Stromal cell of bone marrow (primary cell): ENCODE measurements around the gene ANO7.

Experiments used
- DNase-seq: peaks from one replicate; pipeline ENCODE4 v3.0.0-alpha.2; 2012; ENCODE audit warnings: low read depth

The ANO7 gene

DNA sequence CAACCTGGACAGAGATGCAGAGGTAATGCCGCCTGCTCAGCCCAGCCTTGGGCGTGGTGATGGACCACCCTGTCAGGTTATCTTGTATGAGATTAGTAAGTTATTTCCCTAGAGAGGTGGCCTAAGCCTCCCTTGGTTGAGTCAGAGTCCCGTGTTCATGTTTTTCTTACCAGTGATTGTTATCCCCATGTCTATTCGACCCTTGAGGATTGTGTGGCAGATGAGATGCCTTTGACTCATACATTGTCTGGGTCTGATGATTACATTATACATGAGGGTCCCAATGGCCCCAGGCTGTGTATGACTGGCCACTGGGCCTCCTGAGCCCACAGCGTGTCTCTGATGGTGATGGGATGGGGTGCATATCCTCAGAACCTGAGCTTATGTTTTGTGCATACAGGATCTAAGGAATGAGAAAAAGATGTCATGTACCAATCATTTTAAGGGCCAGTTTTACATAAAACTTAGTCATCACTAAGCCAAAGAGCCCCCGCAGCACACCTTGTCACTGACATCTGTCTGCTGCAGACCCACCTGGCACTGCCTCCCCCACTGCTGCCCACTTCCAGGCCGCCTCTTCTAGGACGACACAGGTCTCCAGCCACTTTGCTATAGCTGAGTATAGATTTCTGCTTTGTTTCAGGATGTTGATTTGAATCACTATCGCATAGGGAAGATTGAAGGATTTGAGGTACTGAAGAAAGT lies 30.5 kb upstream of the ANO7 start:
- peak; percentile 44 for DNase-seq

DNA sequence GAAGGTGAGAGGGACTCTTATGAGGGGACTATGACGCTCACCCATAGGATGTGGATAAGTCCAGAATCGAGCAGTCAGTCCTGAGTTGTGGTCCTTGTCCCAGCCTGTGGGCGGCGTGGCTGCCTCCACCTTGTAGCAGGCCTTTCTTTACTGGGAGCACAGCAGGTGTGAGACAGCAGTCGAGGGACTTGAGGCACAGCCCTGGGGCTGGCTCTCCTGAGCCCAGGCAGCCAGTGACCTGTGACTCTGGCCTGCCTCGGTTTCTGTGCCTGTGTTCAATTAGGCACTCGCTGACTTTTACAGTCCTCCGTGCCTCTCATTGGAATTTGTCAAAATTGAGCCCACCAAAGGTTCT lies 30.0 kb upstream of the ANO7 start:
- no peak for DNase-seq

DNA sequence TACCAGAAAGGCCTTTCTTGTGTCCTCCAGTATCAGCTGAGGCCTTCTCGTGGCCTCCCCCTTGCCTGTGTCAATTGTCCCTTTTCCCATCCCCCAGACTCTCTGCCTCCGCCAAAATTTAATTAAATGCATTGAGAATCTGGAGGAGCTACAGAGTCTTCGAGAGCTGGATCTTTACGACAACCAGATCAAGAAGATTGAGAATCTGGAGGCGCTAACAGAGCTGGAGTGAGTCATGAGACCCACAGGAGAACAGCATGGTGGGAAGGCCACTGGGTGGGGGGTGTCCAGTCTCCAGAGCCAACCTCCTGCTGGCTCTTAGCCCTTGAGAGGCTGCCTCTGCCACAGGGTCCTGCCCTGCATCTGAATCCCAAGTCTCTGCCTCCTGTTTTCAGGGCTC lies 29.4 kb upstream of the ANO7 start:
- no peak for DNase-seq

DNA sequence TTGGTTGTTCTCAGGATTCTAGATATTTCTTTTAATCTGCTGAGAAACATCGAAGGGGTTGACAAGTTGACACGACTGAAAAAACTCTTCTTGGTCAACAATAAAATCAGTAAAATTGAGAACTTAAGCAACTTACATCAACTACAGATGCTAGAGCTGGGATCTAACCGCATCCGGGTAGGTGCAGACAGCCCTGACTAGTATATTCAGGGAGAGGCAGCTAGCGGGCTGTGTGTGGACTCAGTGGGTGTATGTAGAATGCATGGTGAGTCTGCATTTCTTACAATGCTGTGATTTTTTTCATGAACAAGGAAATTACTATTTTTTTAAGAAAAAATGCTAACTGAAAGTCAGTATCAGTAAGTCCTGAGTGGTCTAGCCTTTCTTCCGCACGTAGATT lies 28.2 kb upstream of the ANO7 start:
- DNase-seq, result no peak

DNA sequence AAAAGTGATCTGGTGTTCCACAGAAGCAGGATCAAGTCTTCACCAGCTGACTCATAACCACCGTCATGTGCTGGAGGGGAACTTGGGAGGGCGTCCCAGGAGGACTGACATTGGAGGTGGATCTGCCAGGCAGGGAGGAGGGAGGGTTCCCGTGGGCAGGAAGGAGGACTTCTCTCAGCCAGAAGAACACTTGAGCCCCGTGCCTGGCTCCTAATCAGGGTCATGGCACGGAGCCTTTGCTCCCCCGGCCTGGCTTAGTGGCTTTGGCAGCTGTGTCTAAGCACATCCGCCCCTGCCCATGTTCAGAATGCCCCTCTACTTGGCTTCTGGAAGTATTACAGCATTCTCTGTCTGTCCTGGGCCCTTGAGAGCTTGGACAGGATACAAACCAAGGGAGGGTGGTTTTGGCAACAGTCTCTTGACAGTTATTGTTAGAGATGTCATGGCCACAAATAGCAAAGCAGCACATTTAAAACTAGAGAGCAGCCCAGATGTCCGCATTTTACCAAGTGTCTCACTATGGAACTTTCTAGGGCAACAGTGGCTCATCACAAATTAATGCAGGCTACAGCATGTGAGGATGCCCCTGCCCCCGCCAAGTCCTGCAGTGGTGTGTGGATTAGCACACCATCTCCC lies 26.7 kb upstream of the ANO7 start:
- DNase-seq, result peak; percentile 95

DNA sequence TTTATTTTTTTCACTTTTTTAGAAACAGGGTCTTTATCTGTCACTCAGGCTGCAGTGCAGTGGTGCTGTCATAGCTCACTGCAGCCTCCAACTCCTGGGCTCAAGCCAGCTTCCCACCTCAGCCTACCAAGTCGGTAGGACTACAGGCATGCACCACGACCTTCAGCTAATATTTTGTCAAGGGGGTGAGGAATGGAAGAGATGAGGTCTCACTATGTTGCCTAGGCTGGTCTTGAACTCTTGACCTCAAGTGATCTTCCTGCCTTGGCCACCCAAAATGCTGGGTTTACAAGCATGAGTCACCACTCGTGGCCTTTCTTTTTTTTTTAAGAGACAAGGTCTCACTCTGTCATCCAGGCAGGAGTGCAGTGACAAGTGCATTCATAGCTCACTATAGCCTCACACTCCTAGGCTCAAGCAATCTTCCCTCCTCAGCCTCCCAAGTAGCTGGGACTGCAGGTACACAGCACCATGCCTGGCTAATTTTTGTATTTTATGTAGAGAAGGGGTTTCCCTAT lies 24.8 kb upstream of the ANO7 start:
- DNase-seq, result no peak

DNA sequence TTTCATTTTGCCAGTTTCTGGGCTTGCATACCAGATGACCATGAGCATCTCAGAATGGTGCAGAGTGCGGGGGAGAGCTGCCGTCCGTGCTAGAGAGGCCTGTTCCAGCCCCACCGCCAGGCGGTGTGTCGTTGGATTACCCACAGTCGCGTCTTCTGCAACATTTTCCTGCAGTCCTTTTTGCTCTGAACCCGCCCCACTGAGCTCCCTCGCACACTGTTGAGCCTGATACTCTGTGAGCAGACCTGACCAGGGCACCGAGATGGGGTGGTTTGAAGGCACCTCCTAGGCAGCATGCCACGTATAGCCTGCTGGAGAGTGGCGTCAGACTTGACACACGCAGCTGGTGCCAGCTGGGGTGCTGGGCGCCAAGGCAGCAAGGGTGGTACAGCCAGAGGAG lies 20.1 kb upstream of the ANO7 start:
- no peak for DNase-seq

DNA sequence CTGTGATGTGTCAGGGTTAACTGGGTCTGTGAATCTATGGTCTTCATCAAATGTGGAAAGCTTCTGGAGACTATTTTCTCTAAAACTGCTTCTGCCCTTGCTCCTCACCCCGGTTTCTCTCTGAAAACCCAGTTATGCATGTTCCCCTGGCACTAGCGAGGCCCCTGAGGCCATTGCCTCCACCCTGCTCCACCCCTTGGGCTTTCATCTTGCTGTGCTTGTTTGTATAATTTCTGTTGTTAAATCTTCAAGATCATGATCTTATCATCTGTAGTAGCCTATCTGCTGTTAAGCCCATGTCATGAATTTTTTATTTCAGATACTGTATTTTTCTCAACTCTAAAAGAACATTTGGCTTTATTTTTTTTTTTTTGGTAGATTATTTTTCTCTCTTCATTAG lies 14.9 kb upstream of the ANO7 start:
- no peak for DNase-seq

DNA sequence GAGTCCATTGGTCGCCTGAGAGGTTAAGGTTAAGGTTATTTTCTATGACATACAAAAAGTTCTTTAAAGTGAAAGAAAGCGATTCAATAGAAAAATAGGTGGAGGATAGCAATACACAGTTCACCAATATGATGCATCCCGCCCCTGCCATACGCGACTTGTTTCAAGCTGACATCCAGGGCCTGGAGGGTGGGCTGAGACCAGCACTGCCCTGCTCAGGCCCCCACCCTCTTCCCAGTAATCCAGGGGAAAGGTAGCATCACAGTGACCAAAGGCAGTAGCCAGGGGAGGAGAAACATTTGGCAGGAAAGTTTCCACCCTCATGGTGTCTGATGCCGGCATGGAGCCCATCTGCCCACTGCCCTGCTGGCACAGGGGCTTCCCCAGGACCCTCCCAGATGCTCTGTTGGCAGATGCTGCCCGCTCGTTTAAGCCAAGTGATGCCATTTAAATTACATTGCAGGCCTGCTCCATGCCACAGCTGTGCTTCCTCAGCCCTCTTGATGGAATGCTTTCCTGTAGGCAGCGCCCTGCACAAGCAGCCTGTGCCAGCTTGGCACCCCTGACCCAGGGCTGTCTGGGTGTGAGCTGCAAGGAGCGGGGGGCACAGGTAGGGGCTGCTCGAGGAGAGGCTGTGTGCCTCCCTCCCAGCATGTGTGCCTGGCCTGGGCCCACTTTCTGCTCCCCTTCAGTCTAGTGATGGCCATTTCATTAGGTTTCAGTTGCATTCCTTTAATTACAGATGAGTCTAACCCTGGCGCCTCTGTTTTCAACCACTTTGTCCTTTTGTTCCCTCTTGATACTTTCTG lies 10.7 kb upstream of the ANO7 start:
- DNase-seq, result no peak

DNA sequence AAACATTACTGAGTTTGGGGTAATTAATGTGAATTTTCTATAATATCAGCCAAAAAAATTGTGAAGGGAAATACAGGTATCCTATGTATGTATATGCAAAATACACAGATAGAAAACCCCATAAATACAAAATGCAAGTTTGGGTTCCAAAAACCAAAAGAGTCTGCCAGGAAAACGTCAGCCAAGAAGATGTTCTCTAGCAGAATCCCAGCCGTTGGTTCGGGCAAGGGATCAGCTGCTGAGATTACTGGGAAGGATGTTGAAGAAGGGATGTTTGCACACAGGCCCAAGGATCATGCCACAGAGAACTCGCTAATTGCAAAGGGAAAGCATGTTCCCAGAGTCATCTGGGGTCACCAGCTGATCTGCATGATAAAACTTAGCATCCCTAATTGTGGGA lies 9.5 kb upstream of the ANO7 start:
- no peak for DNase-seq

DNA sequence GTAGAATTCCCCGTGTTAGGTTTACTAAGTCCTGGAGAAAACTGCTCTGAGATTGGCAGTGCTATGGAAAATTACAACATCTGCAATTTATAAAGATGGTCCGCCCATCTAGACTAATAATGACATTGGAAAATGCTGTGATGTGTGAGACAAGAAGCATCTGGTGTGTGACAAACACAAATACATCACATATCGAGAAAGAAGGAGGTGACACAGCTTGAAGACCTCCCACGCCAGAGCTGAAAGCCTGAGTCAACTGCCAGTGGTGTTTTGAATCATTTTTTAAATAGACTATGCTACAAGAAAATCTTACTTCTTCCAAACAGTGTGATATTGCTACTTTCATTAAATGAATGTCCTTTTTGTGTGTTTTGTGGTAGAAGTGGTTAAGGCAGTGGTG lies 8.6 kb upstream of the ANO7 start:
- DNase-seq, result no peak

DNA sequence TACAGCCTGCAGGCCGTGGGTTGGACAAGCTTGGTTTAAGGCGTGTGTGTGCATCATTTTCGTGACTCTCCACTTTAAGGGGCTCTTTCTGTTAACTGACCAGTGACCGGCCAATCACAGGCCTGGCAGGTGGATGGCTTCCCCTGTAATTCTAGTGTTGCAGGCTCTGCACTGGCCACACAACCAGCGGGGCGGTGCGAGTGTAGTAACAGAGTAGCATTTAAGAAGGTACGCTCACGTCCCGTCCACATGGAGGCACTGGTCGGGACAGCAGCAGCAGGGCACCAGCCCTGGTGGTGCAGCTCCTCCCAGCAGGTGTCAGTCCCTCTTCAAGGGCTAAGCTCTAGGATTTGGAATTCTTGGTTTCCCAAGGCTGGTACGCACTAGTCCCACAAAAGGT lies 8.0 kb upstream of the ANO7 start:
- no peak for DNase-seq

DNA sequence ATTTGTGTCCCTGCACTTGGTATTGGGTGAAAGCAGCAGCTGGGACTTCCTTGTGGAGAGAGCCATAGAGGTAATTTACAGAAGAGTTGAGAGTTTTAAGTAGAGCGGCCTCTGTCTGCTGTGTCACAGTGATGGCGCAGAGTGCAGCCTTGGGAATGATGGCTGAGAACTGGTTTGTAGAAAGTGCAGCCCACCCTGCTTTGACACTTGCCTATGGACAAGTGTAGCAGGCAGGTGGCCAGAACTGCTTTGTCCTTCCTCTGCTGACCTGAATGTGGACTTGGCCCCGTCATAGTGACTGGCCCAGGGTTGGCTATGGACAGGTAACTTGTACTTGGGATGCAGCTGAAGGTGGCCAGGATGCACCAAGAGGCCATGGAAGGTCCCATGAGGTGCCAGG lies 6.4 kb upstream of the ANO7 start:
- DNase-seq, result no peak

DNA sequence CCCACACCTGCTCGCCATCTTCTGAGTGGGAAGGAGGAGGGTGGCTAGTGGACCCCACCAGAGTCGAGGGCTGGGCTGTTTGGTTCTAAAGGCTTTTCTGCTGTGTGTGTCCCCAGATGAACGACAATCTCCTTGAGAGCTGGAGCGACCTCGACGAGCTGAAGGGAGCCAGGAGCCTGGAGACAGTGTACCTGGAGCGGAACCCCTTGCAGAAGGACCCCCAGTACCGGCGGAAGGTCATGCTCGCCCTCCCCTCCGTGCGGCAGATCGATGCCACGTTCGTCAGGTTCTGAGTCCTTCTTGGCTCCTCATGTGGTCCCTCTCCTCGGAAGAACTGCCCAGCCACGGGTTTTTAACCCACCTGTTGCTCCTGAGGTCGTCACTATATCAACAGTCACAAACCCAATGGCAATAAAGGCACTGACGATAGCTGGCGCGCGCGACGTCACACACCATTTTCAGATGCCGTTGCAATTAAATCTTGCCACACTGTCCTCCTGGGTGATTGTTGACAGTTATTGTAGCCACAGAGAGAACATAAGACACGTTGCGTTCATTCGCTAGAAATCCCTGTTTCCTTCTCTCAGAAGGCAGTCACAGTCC lies 5.8 kb upstream of the ANO7 start:
- no peak for DNase-seq

DNA sequence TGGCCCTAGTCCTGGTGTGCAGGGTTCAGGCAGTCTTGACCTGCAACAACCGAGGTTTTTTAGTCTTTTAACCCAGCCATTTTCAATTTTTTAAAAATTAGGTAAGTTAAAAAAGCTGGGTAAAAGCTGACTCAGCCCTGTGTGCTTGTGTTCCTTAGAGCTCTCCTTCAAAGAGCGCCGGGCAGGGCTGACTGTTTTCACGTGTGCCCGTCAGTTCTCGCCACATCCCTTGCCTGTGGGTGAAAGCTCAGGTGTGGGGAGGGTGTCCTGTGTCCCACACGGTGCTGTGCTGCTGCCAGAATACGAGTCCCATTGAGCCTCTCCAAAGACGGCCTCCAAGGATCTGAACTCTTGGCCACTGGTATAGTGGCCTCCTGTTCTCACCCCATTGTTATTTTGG lies 5.3 kb upstream of the ANO7 start:
- DNase-seq, result no peak

DNA sequence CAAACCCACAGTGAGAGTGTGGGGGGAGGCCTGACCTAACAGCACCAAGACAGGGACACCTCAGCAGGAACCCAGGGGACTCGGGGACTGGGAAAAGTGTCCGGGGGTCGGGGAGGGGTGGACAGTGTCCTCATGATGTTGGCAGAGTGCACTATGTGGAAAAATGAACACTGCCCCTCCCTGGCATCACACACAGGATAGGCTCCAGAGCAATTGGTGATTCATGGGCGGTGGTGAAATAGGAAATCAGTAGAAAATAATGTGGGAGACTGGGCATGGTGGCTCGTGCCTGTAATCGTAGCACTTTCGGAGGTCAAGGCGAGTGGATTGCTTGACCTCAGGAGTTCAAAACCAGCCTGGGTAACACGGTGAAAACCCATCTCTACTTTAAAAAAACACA lies 3.6 kb upstream of the ANO7 start:
- DNase-seq, result peak; percentile 3

DNA sequence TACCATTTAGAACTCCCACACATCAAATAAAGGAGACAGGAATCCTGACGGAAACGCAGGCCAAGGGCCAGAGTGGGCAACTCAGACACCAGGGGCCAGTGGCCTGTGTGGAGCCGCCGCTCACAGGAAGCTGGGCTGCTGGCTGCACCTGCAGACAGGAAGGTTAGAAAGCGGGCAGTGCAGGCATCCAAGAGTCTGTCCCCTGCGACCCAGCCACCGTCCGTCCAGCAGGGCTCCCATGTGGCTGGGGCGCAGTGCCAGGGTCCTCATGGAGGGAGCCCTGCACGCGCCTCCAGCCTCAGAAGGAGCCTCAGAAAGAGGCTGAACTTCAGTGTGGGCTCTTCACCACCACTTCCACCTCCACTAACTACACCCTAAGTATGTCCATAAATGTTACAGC lies 2.5 kb upstream of the ANO7 start:
- no peak for DNase-seq

DNA sequence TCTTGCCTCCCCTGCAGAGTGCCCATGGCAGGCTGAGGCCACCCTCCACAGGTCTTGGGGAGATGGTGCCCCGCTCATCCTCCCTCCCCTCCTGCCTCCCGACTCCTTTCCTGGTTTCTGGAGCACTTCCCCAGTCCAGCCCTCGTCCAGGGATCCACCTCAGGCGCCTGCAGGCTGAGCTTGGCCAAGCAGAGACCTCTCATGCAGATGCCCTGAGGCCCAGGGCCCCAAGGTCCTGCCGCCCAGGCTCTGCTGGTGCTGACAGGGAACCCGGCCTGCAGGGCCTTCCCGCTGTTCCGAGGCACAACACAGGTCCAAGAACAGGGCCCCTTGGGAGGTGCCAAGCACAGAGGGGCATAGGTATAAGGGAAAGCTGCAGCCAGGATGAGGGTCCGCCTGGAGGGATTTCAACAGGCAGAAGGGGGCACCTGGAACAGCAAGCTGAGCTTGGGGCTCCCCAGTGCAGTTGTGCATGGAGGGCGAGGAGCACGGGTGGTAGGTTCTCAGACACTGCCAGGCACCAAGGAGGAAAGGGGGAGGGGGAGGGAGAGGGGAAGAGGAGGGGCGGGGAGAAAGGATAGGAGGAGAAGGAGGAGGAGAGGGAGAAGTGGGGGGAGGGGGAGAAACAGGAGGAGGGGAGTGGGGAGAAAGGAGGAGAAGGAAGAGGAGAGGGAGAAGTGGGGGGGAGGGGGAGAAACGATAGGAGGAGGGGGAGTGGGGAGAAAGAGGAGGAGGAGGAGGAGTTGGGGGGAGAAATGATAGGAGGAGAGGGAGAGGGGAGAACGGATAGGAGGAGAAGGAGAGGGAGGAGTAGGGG lies 1.2 kb upstream of the ANO7 start:
- DNase-seq, result no peak

DNA sequence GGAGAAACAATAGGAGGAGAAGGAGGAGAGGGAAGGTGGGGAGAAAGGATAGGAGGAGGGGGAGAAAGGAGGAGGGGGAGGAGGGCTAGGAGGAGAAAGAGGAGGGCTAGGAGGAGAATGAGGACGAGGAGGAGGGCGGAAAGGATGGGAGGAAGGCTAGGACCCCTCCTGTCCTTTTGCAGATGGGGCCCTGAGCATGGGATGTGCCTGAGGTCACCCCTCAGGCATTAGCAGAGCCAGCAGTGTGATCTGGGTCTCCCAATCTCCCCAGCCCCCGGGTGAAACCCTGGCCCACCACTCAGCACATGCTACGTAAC lies 601 bp upstream of the ANO7 start:
- no peak for DNase-seq

DNA sequence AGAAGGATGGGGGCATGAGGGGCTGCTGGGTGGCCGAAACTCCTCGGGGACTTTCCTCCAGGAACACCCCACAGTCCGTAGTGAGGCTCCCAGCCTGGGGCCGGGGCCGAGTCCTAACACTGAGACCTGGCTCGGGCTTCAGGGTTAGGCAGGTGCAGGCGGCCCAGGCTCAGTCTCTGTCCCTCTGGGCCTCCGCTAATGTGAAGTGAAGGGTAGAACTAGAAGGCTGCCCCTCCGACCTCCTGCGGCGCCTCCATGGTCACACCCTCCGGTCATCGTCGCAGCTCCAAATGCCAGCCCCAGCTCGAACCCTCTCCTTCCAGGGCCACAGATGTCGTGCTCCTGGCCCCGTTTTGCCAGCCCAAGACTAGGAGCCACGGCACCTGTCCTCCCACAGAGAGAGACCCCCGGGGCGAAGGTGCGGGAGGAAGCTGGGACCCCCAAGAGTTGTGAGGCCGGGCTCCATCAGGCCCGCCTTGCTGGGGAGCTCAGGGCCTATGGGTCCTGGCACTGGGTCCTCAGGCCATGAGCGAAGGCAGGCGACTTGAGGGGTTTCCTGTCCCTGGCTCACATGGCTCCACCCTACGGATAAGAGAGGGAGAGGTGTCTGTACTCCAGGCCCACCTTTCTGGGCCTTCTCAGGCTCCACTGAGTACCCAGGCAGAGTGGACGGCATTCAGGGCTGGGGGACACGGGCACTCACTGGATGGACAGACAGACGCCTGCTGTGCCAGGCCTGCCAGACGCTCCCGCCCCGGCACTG lies 797 bp downstream of the ANO7 start:
- no peak for DNase-seq

DNA sequence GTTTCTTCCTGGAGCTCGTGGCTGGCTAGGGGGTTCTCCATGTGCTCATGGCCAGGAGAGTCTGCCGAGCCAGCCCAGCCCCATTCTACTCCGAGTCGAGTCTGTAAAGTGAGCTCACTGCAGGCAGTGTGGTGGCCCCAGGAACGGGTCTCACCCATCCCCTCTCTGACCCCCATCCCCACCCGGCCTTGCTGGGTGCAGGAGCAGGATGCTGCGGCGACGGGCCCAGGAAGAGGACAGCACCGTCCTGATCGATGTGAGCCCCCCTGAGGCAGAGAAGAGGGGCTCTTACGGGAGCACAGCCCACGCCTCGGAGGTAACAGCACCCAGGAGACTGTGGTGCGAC lies 1.4 kb downstream of the ANO7 start:
- DNase-seq, result no peak
